DOHH2 (cell line): Measurements from ENCODE around the gene ARMS2.

Experiments
- H3F3A ChIP-seq: fragments of 200-600 bp; sonication (generic), shearing (Covaris generic); 2 replicates; pipeline ENCODE4 v1.6.0; 2016; ENCODE audit warnings: antibody characterized with exemption, mild to moderate bottlenecking; ENCODE audit not compliant: control insufficient read depth, insufficient read depth
- H3K27ac ChIP-seq: fragments of 200-600 bp; sonication (generic); 2 replicates; pipeline ENCODE4 v1.5.1; 2014; ENCODE audit warnings: low read depth, mild to moderate bottlenecking, low read length, moderate library complexity
- H3K27me3 ChIP-seq: fragments of 200-600 bp; sonication (generic); 2 replicates; pipeline ENCODE4 v1.6.1; 2014; ENCODE audit warnings: mild to moderate bottlenecking, low read length, mixed read lengths; ENCODE audit not compliant: control insufficient read depth
- H3K36me3 ChIP-seq: fragments of 200-600 bp; sonication (generic); 2 replicates; pipeline ENCODE4 v1.6.1; 2014; ENCODE audit warnings: mild to moderate bottlenecking, low read length, moderate library complexity, mixed read lengths; ENCODE audit not compliant: control insufficient read depth
- H3K4me1 ChIP-seq: fragments of 200-600 bp; sonication (generic); 2 replicates; pipeline ENCODE4 v1.6.1; 2014; ENCODE audit warnings: mild to moderate bottlenecking, low read length, mixed read lengths; ENCODE audit not compliant: control insufficient read depth
- H3K4me2 ChIP-seq: fragments of 200-600 bp; sonication (generic); 2 replicates; pipeline ENCODE4 v1.6.0; 2014; ENCODE audit warnings: mild to moderate bottlenecking, low read length, moderate library complexity
- H3K4me3 ChIP-seq: fragments of 200-600 bp; sonication (generic); 2 replicates; pipeline ENCODE4 v1.5.1; 2014; ENCODE audit warnings: mild to moderate bottlenecking, low read length, mixed read lengths
- H3K79me2 ChIP-seq: fragments of 200-600 bp; sonication (generic); 2 replicates; pipeline ENCODE4 v1.6.1; 2014; ENCODE audit warnings: mild to moderate bottlenecking, low read length, mixed read lengths; ENCODE audit not compliant: control insufficient read depth
- H3K9me2 ChIP-seq: fragments of 200-600 bp; sonication (generic); replicated peaks from 2 replicates; pipeline ENCODE4 v1.6.1; 2014; ENCODE audit warnings: mild to moderate bottlenecking, low read length, mixed read lengths; ENCODE audit not compliant: control insufficient read depth
- H3K9me3 ChIP-seq: fragments of 200-600 bp; sonication (generic); 2 replicates; pipeline ENCODE4 v1.6.1; 2014; ENCODE audit warnings: antibody characterized with exemption, low read length, mixed read lengths; ENCODE audit not compliant: control insufficient read depth, insufficient read depth
- H4K20me1 ChIP-seq: fragments of 200-600 bp; sonication (generic); 2 replicates; pipeline ENCODE4 v1.6.0; 2014; ENCODE audit warnings: low read depth, mild to moderate bottlenecking, antibody characterized with exemption, low read length, moderate library complexity; ENCODE audit not compliant: control insufficient read depth, insufficient read depth
- CTCF ChIP-seq: fragments of 200-600 bp; sonication (generic); IDR thresholded peaks from one replicate; pipeline ENCODE4 v1.5.1; 2014; ENCODE audit warnings: antibody characterized with exemption, mild to moderate bottlenecking, low read depth, low read length; ENCODE audit not compliant: poor library complexity, severe bottlenecking
- EZH2phosphoT487 ChIP-seq: fragments of 200-600 bp; sonication (generic); IDR thresholded peaks from 2 replicates; pipeline ENCODE4 v1.6.1; 2017; ENCODE audit warnings: borderline replicate concordance, mild to moderate bottlenecking, antibody characterized with exemption, low read length, moderate library complexity, mixed read lengths

ARMS2 gene

DNA sequence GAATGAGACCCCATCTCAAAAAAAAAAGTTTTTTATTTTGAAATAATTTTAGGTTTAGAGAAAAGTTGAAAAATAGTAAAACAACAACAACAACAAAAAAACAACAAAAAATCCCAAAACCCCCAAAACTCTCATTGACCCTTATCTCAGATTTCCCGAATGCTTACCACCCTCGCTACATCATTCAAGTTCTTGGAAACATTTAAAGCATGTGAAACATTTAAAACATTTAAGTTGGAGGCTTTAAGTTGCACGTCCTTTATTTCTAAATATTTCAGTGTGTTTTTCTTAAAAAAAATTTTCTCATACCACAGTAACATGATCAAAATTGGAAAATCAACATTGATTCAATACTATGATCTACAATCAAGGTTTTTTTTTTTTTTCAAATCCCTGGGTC is 382 bp upstream of the ARMS2 start:
- H3F3A ChIP-seq = no peaks in the 10 kb centered on the region
- H3K27me3 ChIP-seq = peaks cover 20% of the 10 kb centered on the region
- no peaks in the 10 kb centered on the region for H3K9me2 ChIP-seq
- no peaks in the 10 kb centered on the region for H3K9me3 ChIP-seq
- no peaks in the 10 kb centered on the region for H3K4me1 ChIP-seq
- no peak for TF ChIP-seq EZH2phosphoT487
- TF ChIP-seq CTCF = no peak
- no peak overlapping the region for H3K4me2 ChIP-seq
- H4K20me1 ChIP-seq = no peaks in the 10 kb centered on the region
- no peaks in the 10 kb centered on the region for H3K79me2 ChIP-seq
- no peak overlapping the region for H3K27ac ChIP-seq
- no peak overlapping the region for H3K4me3 ChIP-seq
- H3K36me3 ChIP-seq = no peaks in the 10 kb centered on the region

DNA sequence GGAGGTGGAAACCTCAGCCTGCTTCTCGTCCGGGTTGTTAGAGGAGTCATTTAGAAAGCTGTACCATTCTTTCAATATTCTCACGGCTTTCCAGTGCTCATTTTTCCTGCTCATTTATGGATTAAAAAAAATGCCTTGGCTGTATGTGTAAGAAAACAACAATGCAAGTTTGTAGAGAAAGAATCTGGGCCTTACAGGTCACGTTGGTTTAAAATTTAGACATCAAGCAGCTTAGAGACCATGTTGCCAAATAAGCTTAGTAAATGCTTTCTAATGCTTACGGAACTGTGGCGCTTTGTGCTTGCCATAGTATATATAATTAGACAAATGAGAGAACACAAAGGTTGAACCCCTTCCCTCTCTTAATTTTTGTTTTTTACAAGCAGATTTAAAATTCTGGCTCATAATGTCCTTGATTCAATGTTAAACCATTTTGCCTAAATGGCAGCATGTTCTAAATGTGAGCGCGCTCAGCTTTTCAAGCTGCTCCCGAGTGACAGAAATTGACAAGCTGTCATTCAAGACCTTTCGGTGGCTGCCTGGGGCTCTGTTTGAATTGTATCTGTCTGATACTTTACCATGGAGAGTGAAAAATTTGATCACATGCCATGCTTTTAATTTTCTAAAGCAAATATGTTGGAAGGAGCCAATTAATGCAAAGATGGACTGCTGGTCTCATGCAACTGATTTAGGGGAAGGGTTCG is 1.1 kb downstream of the ARMS2 start:
- Histone ChIP-seq H3K9me3 (no peaks in the 10 kb centered on the region), H3F3A (no peaks in the 10 kb centered on the region), H3K4me3 (no peak overlapping the region), H3K79me2 (no peaks in the 10 kb centered on the region), H4K20me1 (no peaks in the 10 kb centered on the region), H3K27me3 (peaks cover 26% of the 10 kb centered on the region), H3K4me1 (no peaks in the 10 kb centered on the region), H3K4me2 (no peak overlapping the region), H3K27ac (no peak overlapping the region), H3K9me2 (no peaks in the 10 kb centered on the region), H3K36me3 (no peaks in the 10 kb centered on the region)
- TF ChIP-seq EZH2phosphoT487 (no peak), CTCF (no peak)

DNA sequence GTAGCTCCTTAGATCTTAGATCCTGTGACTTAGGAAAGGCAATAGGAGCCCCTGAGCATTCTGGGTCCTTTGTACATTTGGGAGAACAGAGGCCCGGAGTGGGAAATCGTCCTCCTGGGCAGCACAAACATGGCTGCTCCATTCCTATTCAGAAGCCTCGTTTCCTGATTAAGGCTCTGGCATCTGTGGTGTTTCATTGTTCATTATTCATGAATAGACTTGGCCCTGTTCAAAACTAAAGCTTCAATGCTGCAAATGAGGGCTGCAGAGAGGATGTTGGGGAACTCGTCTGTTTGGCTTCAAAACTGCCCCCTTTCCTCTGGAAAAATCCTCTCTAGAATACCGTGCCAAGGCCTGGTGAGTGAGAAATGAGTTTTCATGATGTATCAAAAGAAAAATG is 3.5 kb downstream of the ARMS2 start:
- Histone ChIP-seq H3K36me3 (no peaks in the 10 kb centered on the region), H3F3A (no peaks in the 10 kb centered on the region), H3K4me3 (no peak overlapping the region), H3K9me3 (no peaks in the 10 kb centered on the region), H3K9me2 (no peaks in the 10 kb centered on the region), H3K27me3 (peaks cover 23% of the 10 kb centered on the region), H3K4me1 (no peaks in the 10 kb centered on the region), H3K27ac (no peak overlapping the region), H3K79me2 (no peaks in the 10 kb centered on the region), H4K20me1 (no peaks in the 10 kb centered on the region), H3K4me2 (no peak overlapping the region)
- TF ChIP-seq EZH2phosphoT487 = no peak
- no peak for TF ChIP-seq CTCF
